Measurements from ENCODE around the gene PUM2. TPM values are rescaled to one million over a fixed set of nuclear protein-coding genes. Genes with fewer than 3 reads are reported as not detected.
"Not testable (repeated sequence)": the region's sequence is repeated elsewhere in the genome, so short reads cannot be mapped to it uniquely, and the experiment has no call there.

The PUM2 gene
- total and polyA plus RNA-seq, 4 donors = 18.5 to 61.0 (median 35.1) TPM

DNA sequence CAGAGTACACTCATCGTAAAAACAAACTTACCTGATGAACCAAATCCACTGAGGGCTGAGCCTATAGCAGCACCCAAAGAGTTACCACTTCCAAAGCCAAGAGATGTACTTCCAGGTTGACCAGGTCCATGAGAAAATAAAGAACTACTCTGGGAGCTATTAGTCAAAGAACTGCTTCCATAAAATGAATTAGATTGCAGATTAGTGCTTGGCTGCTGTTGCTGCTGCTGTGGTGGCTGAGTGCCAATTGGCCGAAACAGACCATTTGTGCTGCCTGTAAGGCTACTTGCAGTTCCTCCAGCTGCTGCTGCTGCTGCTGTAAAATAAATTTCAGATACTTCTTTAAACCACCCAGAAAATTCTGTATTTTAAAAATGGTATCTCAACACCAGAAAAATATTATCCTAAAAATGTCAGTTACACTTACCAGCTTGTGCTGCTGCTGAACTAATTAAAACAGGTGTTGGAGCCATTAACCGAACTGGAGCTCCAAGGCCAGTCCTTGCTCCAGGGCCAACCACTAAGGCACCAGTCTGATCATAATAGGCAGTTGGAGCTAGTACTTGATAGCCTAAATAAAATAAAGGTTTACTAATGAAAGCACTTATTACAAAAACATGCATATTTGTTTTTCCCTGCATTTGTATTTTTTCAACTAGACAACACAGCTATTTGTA, 67.6 kb downstream of the PUM2 start (continued):
- TF ChIP-seq, protein P1, sequence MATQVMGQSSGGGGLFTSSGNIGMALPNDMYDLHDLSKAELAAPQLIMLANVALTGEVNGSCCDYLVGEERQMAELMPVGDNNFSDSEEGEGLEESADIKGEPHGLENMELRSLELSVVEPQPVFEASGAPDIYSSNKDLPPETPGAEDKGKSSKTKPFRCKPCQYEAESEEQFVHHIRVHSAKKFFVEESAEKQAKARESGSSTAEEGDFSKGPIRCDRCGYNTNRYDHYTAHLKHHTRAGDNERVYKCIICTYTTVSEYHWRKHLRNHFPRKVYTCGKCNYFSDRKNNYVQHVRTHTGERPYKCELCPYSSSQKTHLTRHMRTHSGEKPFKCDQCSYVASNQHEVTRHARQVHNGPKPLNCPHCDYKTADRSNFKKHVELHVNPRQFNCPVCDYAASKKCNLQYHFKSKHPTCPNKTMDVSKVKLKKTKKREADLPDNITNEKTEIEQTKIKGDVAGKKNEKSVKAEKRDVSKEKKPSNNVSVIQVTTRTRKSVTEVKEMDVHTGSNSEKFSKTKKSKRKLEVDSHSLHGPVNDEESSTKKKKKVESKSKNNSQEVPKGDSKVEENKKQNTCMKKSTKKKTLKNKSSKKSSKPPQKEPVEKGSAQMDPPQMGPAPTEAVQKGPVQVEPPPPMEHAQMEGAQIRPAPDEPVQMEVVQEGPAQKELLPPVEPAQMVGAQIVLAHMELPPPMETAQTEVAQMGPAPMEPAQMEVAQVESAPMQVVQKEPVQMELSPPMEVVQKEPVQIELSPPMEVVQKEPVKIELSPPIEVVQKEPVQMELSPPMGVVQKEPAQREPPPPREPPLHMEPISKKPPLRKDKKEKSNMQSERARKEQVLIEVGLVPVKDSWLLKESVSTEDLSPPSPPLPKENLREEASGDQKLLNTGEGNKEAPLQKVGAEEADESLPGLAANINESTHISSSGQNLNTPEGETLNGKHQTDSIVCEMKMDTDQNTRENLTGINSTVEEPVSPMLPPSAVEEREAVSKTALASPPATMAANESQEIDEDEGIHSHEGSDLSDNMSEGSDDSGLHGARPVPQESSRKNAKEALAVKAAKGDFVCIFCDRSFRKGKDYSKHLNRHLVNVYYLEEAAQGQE (IDR thresholded peaks at IDR 0.05) = no peak
- TF ChIP-seq, protein P2, sequence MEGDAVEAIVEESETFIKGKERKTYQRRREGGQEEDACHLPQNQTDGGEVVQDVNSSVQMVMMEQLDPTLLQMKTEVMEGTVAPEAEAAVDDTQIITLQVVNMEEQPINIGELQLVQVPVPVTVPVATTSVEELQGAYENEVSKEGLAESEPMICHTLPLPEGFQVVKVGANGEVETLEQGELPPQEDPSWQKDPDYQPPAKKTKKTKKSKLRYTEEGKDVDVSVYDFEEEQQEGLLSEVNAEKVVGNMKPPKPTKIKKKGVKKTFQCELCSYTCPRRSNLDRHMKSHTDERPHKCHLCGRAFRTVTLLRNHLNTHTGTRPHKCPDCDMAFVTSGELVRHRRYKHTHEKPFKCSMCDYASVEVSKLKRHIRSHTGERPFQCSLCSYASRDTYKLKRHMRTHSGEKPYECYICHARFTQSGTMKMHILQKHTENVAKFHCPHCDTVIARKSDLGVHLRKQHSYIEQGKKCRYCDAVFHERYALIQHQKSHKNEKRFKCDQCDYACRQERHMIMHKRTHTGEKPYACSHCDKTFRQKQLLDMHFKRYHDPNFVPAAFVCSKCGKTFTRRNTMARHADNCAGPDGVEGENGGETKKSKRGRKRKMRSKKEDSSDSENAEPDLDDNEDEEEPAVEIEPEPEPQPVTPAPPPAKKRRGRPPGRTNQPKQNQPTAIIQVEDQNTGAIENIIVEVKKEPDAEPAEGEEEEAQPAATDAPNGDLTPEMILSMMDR (IDR thresholded peaks at IDR 0.05; ENCODE audit: low read depth, low read length, missing input control) = no peak
- no peak for TF ChIP-seq HNF4A (conservative IDR thresholded peaks at IDR 0.05)

DNA sequence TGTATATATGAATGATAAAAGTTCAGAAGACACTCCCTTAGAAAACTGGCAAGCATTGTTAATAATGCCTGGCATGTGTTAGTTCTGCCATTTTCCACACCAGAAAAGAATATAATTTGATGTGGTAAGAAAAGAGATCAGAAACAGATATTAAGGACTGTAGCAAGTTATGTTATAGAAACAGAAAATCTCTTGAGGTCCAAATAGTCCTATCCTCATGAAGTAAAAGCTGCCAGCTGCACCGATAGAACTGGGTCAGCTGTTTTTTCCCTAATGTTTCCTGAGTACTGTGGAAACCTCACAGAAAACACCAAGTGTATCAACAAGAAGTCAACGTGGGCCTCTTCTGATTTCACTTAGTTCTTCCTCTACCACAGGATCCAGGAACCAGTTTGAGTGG, 68.8 kb downstream of the PUM2 start:
- Histone ChIP-seq H3K36me3 (ENCODE audit: control insufficient read depth in 4 of 4, insufficient read depth in 3 of 4, low read depth in 1 of 4, low read length in 3 of 4) (peaks cover 6 to 31% (median 25%) of the 10 kb centered on the region in 4 donors), H3K9me3 (ENCODE audit: control insufficient read depth in 4 of 4, low read length in 3 of 4) (no peaks in the 10 kb centered on the region), H3K27ac (ENCODE audit: low read depth in 1 of 2, low read length in 2 of 2) (no peak overlapping the region), H3K4me3 (ENCODE audit: low read depth in 1 of 3, low read length in 3 of 3) (no peak overlapping the region), H3K4me1 (ENCODE audit: control insufficient read depth in 4 of 4, insufficient read depth in 4 of 4, low read length in 3 of 4) (no peaks in the 10 kb centered on the region), H3K27me3 (ENCODE audit: control insufficient read depth in 4 of 4, insufficient read depth in 4 of 4, low read length in 3 of 4) (no peaks in the 10 kb centered on the region), H3K9ac (ENCODE audit: low read depth in 1 of 2, low read length in 2 of 2) (no peak overlapping the region)
- no peak for DNase-seq (ENCODE audit: low spot score)
- TF ChIP-seq TAF1 (conservative IDR thresholded peaks at IDR 0.05) (no peak), FOXA1 (IDR thresholded peaks at IDR 0.05) (no peak)
- TF ChIP-seq, protein P3, sequence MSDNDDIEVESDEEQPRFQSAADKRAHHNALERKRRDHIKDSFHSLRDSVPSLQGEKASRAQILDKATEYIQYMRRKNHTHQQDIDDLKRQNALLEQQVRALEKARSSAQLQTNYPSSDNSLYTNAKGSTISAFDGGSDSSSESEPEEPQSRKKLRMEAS (IDR thresholded peaks at IDR 0.05) = no peak
- WGBS = 69% methylated on average over 2 of the region's 2 CpGs

DNA sequence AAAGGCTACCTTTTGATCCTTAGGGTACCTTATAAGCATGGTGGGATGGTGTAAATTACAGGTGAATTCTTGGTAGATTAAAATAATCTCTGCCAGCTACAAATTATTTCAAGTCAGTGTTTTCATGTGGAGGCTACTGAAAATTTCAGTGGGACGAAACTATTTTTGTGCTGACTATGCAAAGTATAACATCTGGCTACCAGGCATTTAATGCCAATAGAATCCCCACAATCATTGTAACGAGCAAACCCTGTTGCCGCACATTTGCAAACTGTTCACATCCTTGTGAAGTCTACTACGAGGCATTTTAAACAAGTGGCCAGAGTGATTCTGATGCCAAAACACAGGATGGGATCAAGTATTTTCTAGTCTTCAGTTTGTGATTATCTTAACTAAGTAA, 77.6 kb downstream of the PUM2 start:
- Histone ChIP-seq H3K4me3 (ENCODE audit: low read depth in 1 of 3, low read length in 3 of 3) (no peak overlapping the region), H3K4me1 (ENCODE audit: control insufficient read depth in 4 of 4, insufficient read depth in 4 of 4, low read length in 3 of 4) (no peaks in the 10 kb centered on the region), H3K27me3 (ENCODE audit: control insufficient read depth in 4 of 4, insufficient read depth in 4 of 4, low read length in 3 of 4) (no peaks in the 10 kb centered on the region), H3K27ac (ENCODE audit: low read depth in 1 of 2, low read length in 2 of 2) (no peak overlapping the region), H3K36me3 (ENCODE audit: control insufficient read depth in 4 of 4, insufficient read depth in 3 of 4, low read depth in 1 of 4, low read length in 3 of 4) (peaks cover 0 to 6% (median 2%) of the 10 kb centered on the region in 4 donors), H3K9me3 (ENCODE audit: control insufficient read depth in 4 of 4, low read length in 3 of 4) (no peaks in the 10 kb centered on the region), H3K9ac (ENCODE audit: low read depth in 1 of 2, low read length in 2 of 2) (no peak overlapping the region)
- TF ChIP-seq EGR1 (IDR thresholded peaks at IDR 0.05; ENCODE audit: low read depth in 2 of 2) = no peak
- TF ChIP-seq JUND (IDR thresholded peaks at IDR 0.05) = no peak
- no peak for TF ChIP-seq RAD21 (IDR thresholded peaks at IDR 0.05)
- TF ChIP-seq HNF4G (IDR thresholded peaks at IDR 0.05) = no peak
- no peak for TF ChIP-seq YY1 (IDR thresholded peaks at IDR 0.05)
- no peak for TF ChIP-seq TAF1 (conservative IDR thresholded peaks at IDR 0.05)
- TF ChIP-seq FOXA2 (IDR thresholded peaks at IDR 0.05) = no peak
- TF ChIP-seq GABPA (IDR thresholded peaks at IDR 0.05 in 1 of 2, conservative IDR thresholded peaks at IDR 0.05 in 1 of 2) = no peak
- TF ChIP-seq SP1 (IDR thresholded peaks at IDR 0.05) = no peak
- TF ChIP-seq, protein P4, sequence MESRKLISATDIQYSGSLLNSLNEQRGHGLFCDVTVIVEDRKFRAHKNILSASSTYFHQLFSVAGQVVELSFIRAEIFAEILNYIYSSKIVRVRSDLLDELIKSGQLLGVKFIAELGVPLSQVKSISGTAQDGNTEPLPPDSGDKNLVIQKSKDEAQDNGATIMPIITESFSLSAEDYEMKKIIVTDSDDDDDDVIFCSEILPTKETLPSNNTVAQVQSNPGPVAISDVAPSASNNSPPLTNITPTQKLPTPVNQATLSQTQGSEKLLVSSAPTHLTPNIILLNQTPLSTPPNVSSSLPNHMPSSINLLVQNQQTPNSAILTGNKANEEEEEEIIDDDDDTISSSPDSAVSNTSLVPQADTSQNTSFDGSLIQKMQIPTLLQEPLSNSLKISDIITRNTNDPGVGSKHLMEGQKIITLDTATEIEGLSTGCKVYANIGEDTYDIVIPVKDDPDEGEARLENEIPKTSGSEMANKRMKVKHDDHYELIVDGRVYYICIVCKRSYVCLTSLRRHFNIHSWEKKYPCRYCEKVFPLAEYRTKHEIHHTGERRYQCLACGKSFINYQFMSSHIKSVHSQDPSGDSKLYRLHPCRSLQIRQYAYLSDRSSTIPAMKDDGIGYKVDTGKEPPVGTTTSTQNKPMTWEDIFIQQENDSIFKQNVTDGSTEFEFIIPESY (IDR thresholded peaks at IDR 0.05) = no peak
- no peak for TF ChIP-seq FOXA1 (IDR thresholded peaks at IDR 0.05)
- TF ChIP-seq HNF4A (conservative IDR thresholded peaks at IDR 0.05) = no peak
- TF ChIP-seq, protein P5, sequence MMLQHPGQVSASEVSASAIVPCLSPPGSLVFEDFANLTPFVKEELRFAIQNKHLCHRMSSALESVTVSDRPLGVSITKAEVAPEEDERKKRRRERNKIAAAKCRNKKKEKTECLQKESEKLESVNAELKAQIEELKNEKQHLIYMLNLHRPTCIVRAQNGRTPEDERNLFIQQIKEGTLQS (IDR thresholded peaks at IDR 0.05) = no peak
- WGBS = 94% methylated on average over 4 of the region's 4 CpGs
- DNase-seq (ENCODE audit: low spot score) = no peak

DNA sequence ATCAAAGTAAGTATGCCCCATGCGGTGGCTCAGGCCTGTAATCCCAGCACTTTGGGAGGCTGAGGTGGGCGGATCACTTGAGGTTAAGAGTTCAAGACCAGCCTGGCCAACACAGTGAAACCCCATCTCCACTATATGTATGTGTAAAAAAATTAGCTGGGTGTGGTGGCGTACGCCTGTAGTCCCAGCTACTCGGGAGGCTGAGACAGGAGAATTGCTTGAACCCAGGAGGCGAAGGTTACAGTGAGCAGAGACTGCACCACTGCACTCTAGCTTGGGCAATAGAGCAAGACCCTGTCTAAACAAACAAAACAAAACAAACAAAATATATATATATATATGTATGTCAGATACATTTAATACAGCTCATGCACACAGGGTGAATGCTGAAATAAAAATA, 82.3 kb downstream of the PUM2 start:
- H3K4me3 ChIP-seq (ENCODE audit: low read depth in 1 of 3, low read length in 3 of 3); H3K27ac ChIP-seq (ENCODE audit: low read depth in 1 of 2, low read length in 2 of 2); H3K4me1 ChIP-seq (ENCODE audit: control insufficient read depth in 4 of 4, insufficient read depth in 4 of 4, low read length in 3 of 4); H3K9ac ChIP-seq (ENCODE audit: low read depth in 1 of 2, low read length in 2 of 2); H3K27me3 ChIP-seq (ENCODE audit: control insufficient read depth in 4 of 4, insufficient read depth in 4 of 4, low read length in 3 of 4); H3K9me3 ChIP-seq (ENCODE audit: control insufficient read depth in 4 of 4, low read length in 3 of 4); H3K36me3 ChIP-seq (ENCODE audit: control insufficient read depth in 4 of 4, insufficient read depth in 3 of 4, low read depth in 1 of 4, low read length in 3 of 4); DNase-seq (ENCODE audit: low spot score): not testable (repeated sequence)
- 90% methylated on average over 6 of the region's 6 CpGs for WGBS

Measured in liver (tissue), 9 donors.